Measurements from ENCODE around the gene MRPL19.

The MRPL19 gene

DNA sequence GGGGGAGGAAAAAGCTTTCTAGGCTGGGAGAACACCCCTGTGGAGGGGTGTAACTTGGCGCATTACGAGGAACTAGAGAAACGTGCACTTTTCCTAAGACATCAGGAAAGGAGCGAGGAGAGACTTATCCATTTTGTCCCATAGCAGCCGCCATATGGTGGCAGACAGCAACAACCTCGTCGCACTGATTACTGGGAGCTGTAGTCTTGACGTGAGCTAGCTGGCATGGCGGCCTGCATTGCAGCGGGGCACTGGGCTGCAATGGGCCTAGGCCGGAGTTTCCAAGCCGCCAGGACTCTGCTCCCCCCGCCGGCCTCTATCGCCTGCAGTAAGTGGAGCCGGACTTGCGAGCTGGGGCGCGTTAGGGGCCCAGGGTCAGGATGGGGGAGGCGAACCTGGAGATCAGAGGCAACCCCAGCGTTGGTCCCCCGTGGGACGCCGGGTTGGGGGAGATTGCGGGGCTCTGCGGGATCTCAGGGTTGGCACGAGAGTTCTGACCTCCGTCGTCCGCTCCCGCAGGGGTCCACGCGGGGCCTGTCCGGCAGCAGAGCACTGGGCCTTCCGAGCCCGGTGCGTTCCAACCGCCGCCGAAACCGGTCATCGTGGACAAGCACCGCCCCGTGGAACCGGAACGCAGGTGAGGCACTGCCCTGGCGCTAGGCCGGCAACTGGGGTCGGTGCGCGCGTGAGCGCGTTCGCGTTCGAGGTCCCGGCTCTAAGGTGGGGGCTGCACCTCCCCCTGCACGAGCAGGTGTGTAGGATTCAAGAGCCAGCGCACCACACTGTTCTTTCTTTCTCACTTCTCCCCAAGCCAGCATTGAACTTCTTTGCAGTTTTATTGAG is at the start of gene MRPL19:
Gene MRPL19 (plus strand): TSS at position 201 of the 843 bp plus-strand sequence. CDS start 25 bp downstream, at position 226.
- Histone ChIP-seq H3K9me3 (ENCODE audit: insufficient read depth, low read length) (no peaks in the 10 kb centered on the region), H3K9ac (ENCODE audit: low read length) (peak within 1 kb of the TSS; percentile 79), H3K4me3 (ENCODE audit: insufficient read depth, low read length, poor library complexity, severe bottlenecking) (peak within 1 kb of the TSS; percentile 90), H3K36me3 (ENCODE audit: low read length) (peaks cover 9% of the 10 kb centered on the region), H3F3A (ENCODE audit: insufficient read depth) (no peaks in the 10 kb centered on the region), H4K20me1 (ENCODE audit: low read depth, low read length) (no peaks in the 10 kb centered on the region), H3K4me2 (ENCODE audit: low read depth, low read length, poor library complexity, severe bottlenecking) (peak within 1 kb of the TSS; percentile 81), H3K9me2 (replicated peaks; ENCODE audit: insufficient read depth, low read length) (no peaks in the 10 kb centered on the region), H3K27me3 (ENCODE audit: low read length) (no peaks in the 10 kb centered on the region), H3K79me2 (ENCODE audit: insufficient read depth, low read length) (peaks cover 33% of the 10 kb centered on the region), H2AFZ (ENCODE audit: low read depth, low read length, severe bottlenecking) (peak within 1 kb of the TSS; percentile 99), H3K27ac (ENCODE audit: low read depth, low read length) (peak within 1 kb of the TSS; percentile 54)
- no peak for TF ChIP-seq CTCF (IDR thresholded peaks at IDR 0.05; ENCODE audit: insufficient read depth, low read length, poor library complexity, severe bottlenecking)
- no peak for TF ChIP-seq EZH2phosphoT487 (conservative IDR thresholded peaks at IDR 0.05; ENCODE audit: low read length)

GRCh38 chr2:75596784-75597183 is 49.8 kb upstream of the MRPL19 start:
- no peaks in the 10 kb centered on the region for H3F3A ChIP-seq (ENCODE audit: insufficient read depth)
- no peak overlapping the region for H3K9ac ChIP-seq (ENCODE audit: low read length)
- no peak overlapping the region for H3K4me2 ChIP-seq (ENCODE audit: low read depth, low read length, poor library complexity, severe bottlenecking)
- H3K9me2 ChIP-seq (replicated peaks; ENCODE audit: insufficient read depth, low read length), result no peaks in the 10 kb centered on the region
- no peak overlapping the region for H2AFZ ChIP-seq (ENCODE audit: low read depth, low read length, severe bottlenecking)
- no peak overlapping the region for H3K27ac ChIP-seq (ENCODE audit: low read depth, low read length)
- no peaks in the 10 kb centered on the region for H3K27me3 ChIP-seq (ENCODE audit: low read length)
- H3K9me3 ChIP-seq (ENCODE audit: insufficient read depth, low read length), result no peaks in the 10 kb centered on the region
- H3K36me3 ChIP-seq (ENCODE audit: low read length), result no peaks in the 10 kb centered on the region
- H3K79me2 ChIP-seq (ENCODE audit: insufficient read depth, low read length), result no peaks in the 10 kb centered on the region
- no peaks in the 10 kb centered on the region for H4K20me1 ChIP-seq (ENCODE audit: low read depth, low read length)
- H3K4me3 ChIP-seq (ENCODE audit: insufficient read depth, low read length, poor library complexity, severe bottlenecking), result no peak overlapping the region
- TF ChIP-seq EZH2phosphoT487 (conservative IDR thresholded peaks at IDR 0.05; ENCODE audit: low read length) (no peak), CTCF (IDR thresholded peaks at IDR 0.05; ENCODE audit: insufficient read depth, low read length, poor library complexity, severe bottlenecking) (no peak)

DNA sequence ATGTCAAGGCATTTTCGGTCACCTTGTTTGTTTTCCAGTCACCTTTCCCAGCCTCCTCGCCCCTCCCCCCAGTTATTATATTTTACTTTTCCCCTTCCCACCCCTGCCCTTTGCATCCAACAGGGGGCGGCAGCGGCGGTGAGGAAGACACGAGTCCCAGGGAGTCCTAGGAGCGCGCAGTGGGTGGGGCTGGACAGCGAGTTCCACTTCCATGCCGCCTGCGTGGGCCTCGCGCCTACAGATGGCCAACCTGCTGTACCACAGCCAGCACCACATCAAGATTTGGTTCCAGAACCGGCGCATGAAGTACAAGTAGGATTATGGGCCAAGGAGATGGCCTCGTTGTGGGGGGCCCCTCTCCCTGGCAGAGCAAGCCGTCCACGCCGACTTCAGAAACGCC is 48.6 kb upstream of the MRPL19 start:
- H3F3A ChIP-seq (ENCODE audit: insufficient read depth), result no peaks in the 10 kb centered on the region
- no peak for TF ChIP-seq CTCF (IDR thresholded peaks at IDR 0.05; ENCODE audit: insufficient read depth, low read length, poor library complexity, severe bottlenecking)
- TF ChIP-seq EZH2phosphoT487 (conservative IDR thresholded peaks at IDR 0.05; ENCODE audit: low read length), result no peak

More for the DNA sequence above, 48.6 kb upstream of the MRPL19 start:
- Histone ChIP-seq H3K27me3 (ENCODE audit: low read length) (no peaks in the 10 kb centered on the region), H3K36me3 (ENCODE audit: low read length) (no peaks in the 10 kb centered on the region), H3K9ac (ENCODE audit: low read length) (no peak overlapping the region), H4K20me1 (ENCODE audit: low read depth, low read length) (no peaks in the 10 kb centered on the region), H3K27ac (ENCODE audit: low read depth, low read length) (no peak overlapping the region), H3K9me3 (ENCODE audit: insufficient read depth, low read length) (no peaks in the 10 kb centered on the region), H3K4me2 (ENCODE audit: low read depth, low read length, poor library complexity, severe bottlenecking) (no peak overlapping the region), H3K9me2 (replicated peaks; ENCODE audit: insufficient read depth, low read length) (no peaks in the 10 kb centered on the region), H3K4me3 (ENCODE audit: insufficient read depth, low read length, poor library complexity, severe bottlenecking) (no peak overlapping the region), H2AFZ (ENCODE audit: low read depth, low read length, severe bottlenecking) (no peak overlapping the region), H3K79me2 (ENCODE audit: insufficient read depth, low read length) (no peaks in the 10 kb centered on the region)
